HCT116 (cell line): Measurements from ENCODE around the gene COMMD9. TPM values are rescaled to one million over a fixed set of nuclear protein-coding genes. Genes with fewer than 3 reads are reported as not detected.

ENCODE experiments used
- ATAC-seq: fragments of 200-7000 bp; cut with Tn5 transposase; 2 replicates; pipeline ENCODE4 v1.9.1; 2020; ENCODE audit warnings: mild to moderate bottlenecking, moderate library complexity
- BruUV-seq: library from RNA; stranded (reverse); fragments of 400-500 nt; replicated peaks from 2 replicates; lab custom pipeline; 2021; lab: Mats Ljungman, UMichigan
- CTCF ChIA-PET: fragments of 300-600 bp; sonication (Branson Sonifier 250); formaldehyde crosslinking; loops from one replicate; lab custom pipeline; 2021; ENCODE audit warnings: antibody characterized with exemption; lab: Charles Lee
- POLR2A ChIA-PET: fragments of 300-600, 350-600 bp; sonication (Branson Sonifier 250); formaldehyde crosslinking; loops from one replicate; lab custom pipeline; 2021; ENCODE audit warnings: antibody characterized with exemption; lab: Charles Lee
- RAD21 ChIA-PET, 2 experiments: fragments of 300-600 bp; sonication (Branson Sonifier 250); formaldehyde crosslinking; loops; one replicate each; lab custom pipeline; 2023; ENCODE audit warnings: low total read pairs in 2 of 2; ENCODE audit not compliant: uncharacterized antibody in 2 of 2, unreplicated experiment in 2 of 2, low non-redundant PET in 1 of 2; lab: Charles Lee
- DNase-seq: peaks from one replicate; pipeline ENCODE4 v3.0.0-alpha.2; 2010; ENCODE audit warnings: low read depth, low spot score
- H2AFZ ChIP-seq: fragments of 200-600 bp; shearing (Covaris generic), sonication (generic); 2 replicates; pipeline ENCODE4 v1.6.1; 2017; ENCODE audit warnings: low read depth, mixed run types, mixed read lengths, antibody characterized with exemption, low read length; ENCODE audit not compliant: poor library complexity, severe bottlenecking
- H3K27ac ChIP-seq: 2 replicates; pipeline ENCODE4 v1.5.1; 2012; ENCODE audit warnings: low read depth, low read length
- H3K27me3 ChIP-seq: fragments of 200-600 bp; sonication (generic); 2 replicates; pipeline ENCODE4 v1.6.1; 2016; ENCODE audit warnings: mixed run types, low read length, mixed read lengths; ENCODE audit not compliant: insufficient read depth
- H3K36me3 ChIP-seq, 2 experiments: fragments of 200-500 bp in 1 of 2; fragments of 200-600 bp in 1 of 2; sonication (Bioruptor generic) in 1 of 2; sonication (generic) in 1 of 2; 2 replicates each; pipeline versions ENCODE4 v1.5.1 to v1.6.1; 2014 to 2016; ENCODE audit warnings: low read length in 2 of 2, inconsistent platforms in 1 of 2, mixed read lengths in 1 of 2, mixed run types in 1 of 2; ENCODE audit not compliant: insufficient read depth in 2 of 2, control insufficient read depth in 1 of 2
- H3K4me1 ChIP-seq, 2 experiments: fragments of 200-600 bp in 1 of 2; sonication (generic) in 1 of 2; 2 replicates each; pipeline versions ENCODE4 v1.5.1 to v1.6.1; 2012 to 2017; ENCODE audit warnings: low read length in 2 of 2, inconsistent platforms in 1 of 2, mild to moderate bottlenecking in 1 of 2, mixed read lengths in 1 of 2, mixed run types in 1 of 2, moderate library complexity in 1 of 2; ENCODE audit not compliant: insufficient read depth in 2 of 2, control insufficient read depth in 1 of 2
- H3K4me2 ChIP-seq: fragments of 200-600 bp; sonication (generic); 2 replicates; pipeline ENCODE4 v1.6.1; 2017; ENCODE audit warnings: mixed run types, low read length, mixed read lengths
- H3K4me3 ChIP-seq, 2 experiments: fragments of 200-600 bp in 1 of 2; sonication (generic) in 1 of 2; replicated peaks in 1 of 2; 2 replicates each; pipeline ENCODE4 v1.5.1; 2011 to 2016; ENCODE audit warnings: low read length in 2 of 2, control low read depth in 1 of 2, low read depth in 1 of 2, mild to moderate bottlenecking in 1 of 2, mixed read lengths in 1 of 2, mixed run types in 1 of 2
- H3K79me2 ChIP-seq: fragments of 200-600 bp; sonication (generic); 2 replicates; pipeline ENCODE4 v1.6.1; 2017; ENCODE audit warnings: mild to moderate bottlenecking, mixed run types, low read length, moderate library complexity, mixed read lengths; ENCODE audit not compliant: insufficient read depth
- H3K9ac ChIP-seq: fragments of 200-600 bp; sonication (generic); 2 replicates; pipeline ENCODE4 v1.6.1; 2016; ENCODE audit warnings: low read length, mixed read lengths
- H3K9me2 ChIP-seq: fragments of 200-600 bp; sonication (generic), shearing (Covaris generic); 2 replicates; pipeline ENCODE4 v1.6.1; 2017; ENCODE audit warnings: mixed run types, mild to moderate bottlenecking, moderate library complexity; ENCODE audit not compliant: insufficient read depth
- H3K9me3 ChIP-seq, 2 experiments: fragments of 200-500 bp in 1 of 2; fragments of 200-600 bp in 1 of 2; sonication (Bioruptor generic) in 1 of 2; sonication (generic) in 1 of 2; 2 replicates each; pipeline ENCODE4 v1.6.1; 2014 to 2017; ENCODE audit warnings: low read length in 2 of 2, mixed read lengths in 2 of 2, inconsistent platforms in 1 of 2, low read depth in 1 of 2, mild to moderate bottlenecking in 1 of 2, mixed run types in 1 of 2, moderate library complexity in 1 of 2; ENCODE audit not compliant: control insufficient read depth in 1 of 2, insufficient read depth in 1 of 2
- H4K20me1 ChIP-seq: fragments of 200-600 bp; sonication (generic), shearing (Covaris generic); 2 replicates; pipeline ENCODE4 v1.6.1; 2017; ENCODE audit warnings: mixed run types, mild to moderate bottlenecking, moderate library complexity; ENCODE audit not compliant: insufficient read depth
- CBX3 ChIP-seq: IDR thresholded peaks from 2 replicates; pipeline ENCODE4 v1.6.1; 2012; ENCODE audit warnings: low read depth
- CEBPB ChIP-seq: IDR thresholded peaks from 2 replicates; pipeline ENCODE4 v1.6.1; 2012; ENCODE audit warnings: low read depth
- EGR1 ChIP-seq: IDR thresholded peaks from 2 replicates; pipeline ENCODE4 v1.6.1; 2012; ENCODE audit warnings: low read depth
- ELF1 ChIP-seq: IDR thresholded peaks from 2 replicates; pipeline ENCODE4 v1.6.1; 2012; ENCODE audit warnings: low read depth, borderline replicate concordance
- EZH2 ChIP-seq: fragments of 200-600 bp; sonication (generic); IDR thresholded peaks from 2 replicates; pipeline ENCODE4 v1.6.1; 2017; ENCODE audit warnings: antibody characterized with exemption, mixed run types
- FOSL1 ChIP-seq: IDR thresholded peaks from 2 replicates; pipeline ENCODE4 v1.6.1; 2012; ENCODE audit warnings: low read depth
- JUND ChIP-seq: IDR thresholded peaks from 2 replicates; pipeline ENCODE4 v1.6.1; 2012
- POLR2A ChIP-seq: IDR thresholded peaks from 2 replicates; pipeline ENCODE4 v1.7.0; 2011; ENCODE audit warnings: borderline replicate concordance; ENCODE audit not compliant: insufficient read depth, insufficient read length; ENCODE audit errors: extremely low read depth
- POLR2AphosphoS5 ChIP-seq: IDR thresholded peaks from 2 replicates; pipeline ENCODE4 v1.6.1; 2011; ENCODE audit warnings: mild to moderate bottlenecking, low read depth, low read length, moderate library complexity
- SIN3A ChIP-seq: IDR thresholded peaks from 2 replicates; pipeline ENCODE4 v1.6.1; 2012; ENCODE audit warnings: low read depth
- SP1 ChIP-seq: IDR thresholded peaks from 2 replicates; pipeline ENCODE4 v1.6.1; 2012; ENCODE audit warnings: low read depth
- TCF7L2 ChIP-seq: IDR thresholded peaks from 2 replicates; pipeline ENCODE4 v1.7.0; 2011; ENCODE audit warnings: borderline replicate concordance, inconsistent platforms; ENCODE audit not compliant: insufficient read depth, insufficient read length; ENCODE audit errors: extremely low read depth
- ZFX ChIP-seq: fragments of 450-650 bp; IDR thresholded peaks from 2 replicates; pipeline ENCODE4 v1.6.1; 2017
- ZNF274 ChIP-seq: fragments of 200-500 bp; sonication (Bioruptor generic); IDR thresholded peaks from 2 replicates; pipeline ENCODE4 v1.6.1; 2014; ENCODE audit warnings: mild to moderate bottlenecking, low read depth, low read length, inconsistent platforms
- intact Hi-C: fragments of 100-400 bp; cut with micrococcal nuclease; formaldehyde crosslinking; loops from 2 replicates; pipeline ENCODE4 v1.10.0; 2022
- total RNA-seq: library from RNA; stranded (reverse); gene quantifications from one replicate; pipeline ENCODE4 v1.2.1, GENCODE V29; 2021; ENCODE audit not compliant: unreplicated experiment
- TF ChIP-seq, protein P1 (sequence below): IDR thresholded peaks from 2 replicates; pipeline ENCODE4 v1.6.1; 2011; ENCODE audit warnings: mild to moderate bottlenecking, low read length, moderate library complexity; ENCODE audit not compliant: insufficient replicate concordance; ENCODE audit errors: extremely low read depth
- TF ChIP-seq, protein P2 (sequence below): IDR thresholded peaks from 2 replicates; pipeline ENCODE4 v1.6.1; 2012
- TF ChIP-seq, protein P3 (sequence below): IDR thresholded peaks from 2 replicates; pipeline ENCODE4 v1.6.1; 2012; ENCODE audit warnings: low read depth
- TF ChIP-seq, protein P4 (sequence below), 3 experiments: fragments of 200-600 bp in 1 of 3; sonication (generic) in 1 of 3; IDR thresholded peaks in 2 of 3; conservative IDR thresholded peaks in 1 of 3; 2 replicates each; pipeline ENCODE4 v1.5.1; 2012 to 2017; ENCODE audit warnings: low read depth in 2 of 3, low read length in 2 of 3, antibody characterized with exemption in 1 of 3, borderline replicate concordance in 1 of 3, control low read depth in 1 of 3, mild to moderate bottlenecking in 1 of 3, mixed read lengths in 1 of 3, mixed run types in 1 of 3, moderate library complexity in 1 of 3; ENCODE audit not compliant: insufficient read depth in 1 of 3
- TF ChIP-seq, protein P5 (sequence below): IDR thresholded peaks from 2 replicates; pipeline ENCODE4 v1.6.1; 2012

The COMMD9 gene
- total RNA-seq, 1 experiment from 2014 or later, result 33.3 TPM

DNA sequence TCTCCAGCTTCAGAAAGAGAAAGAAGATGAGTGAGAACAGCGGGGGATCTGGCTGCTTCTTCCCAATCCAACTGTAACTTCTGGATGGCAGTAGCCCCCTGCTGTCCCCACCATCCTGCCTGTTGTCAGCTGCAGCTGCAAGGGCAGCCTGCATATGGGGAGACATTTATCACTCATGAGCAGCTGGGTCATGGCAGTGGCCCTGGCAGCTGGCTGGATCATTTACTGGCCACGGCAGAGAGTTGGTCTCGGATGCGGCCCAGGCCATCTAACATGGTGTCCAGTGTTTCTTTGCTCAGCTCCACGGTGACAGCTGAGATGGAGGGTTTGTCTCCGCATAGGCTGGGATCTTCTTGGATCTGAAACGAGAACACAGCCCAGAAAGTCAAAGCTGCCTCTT, 14.8 kb downstream of the COMMD9 start:
- H3K27me3 ChIP-seq, result no peaks in the 10 kb centered on the region
- H3K4me2 ChIP-seq, result no peak overlapping the region
- no peaks in the 10 kb centered on the region for H3K36me3 ChIP-seq
- POLR2A ChIA-PET, result no interaction called here
- no peak overlapping the region for H3K4me3 ChIP-seq
- DNase-seq, result no peak
- intact Hi-C loops, result no loop called here
- ATAC-seq, result no peak
- no peaks in the 10 kb centered on the region for H4K20me1 ChIP-seq
- no peaks in the 10 kb centered on the region for H3K9me3 ChIP-seq
- H3K9me2 ChIP-seq, result no peaks in the 10 kb centered on the region
- H2AFZ ChIP-seq, result no peak overlapping the region
- H3K4me1 ChIP-seq, result no peaks in the 10 kb centered on the region
- CTCF ChIA-PET, result interaction anchor here (1.3 to 2.3 kb wide), 4 partner anchors 8 to 452 kb away, joined by 4 to 7 read pairs (median 6); no protein-coding TSS in a partner anchor
- TF ChIP-seq, protein P1, sequence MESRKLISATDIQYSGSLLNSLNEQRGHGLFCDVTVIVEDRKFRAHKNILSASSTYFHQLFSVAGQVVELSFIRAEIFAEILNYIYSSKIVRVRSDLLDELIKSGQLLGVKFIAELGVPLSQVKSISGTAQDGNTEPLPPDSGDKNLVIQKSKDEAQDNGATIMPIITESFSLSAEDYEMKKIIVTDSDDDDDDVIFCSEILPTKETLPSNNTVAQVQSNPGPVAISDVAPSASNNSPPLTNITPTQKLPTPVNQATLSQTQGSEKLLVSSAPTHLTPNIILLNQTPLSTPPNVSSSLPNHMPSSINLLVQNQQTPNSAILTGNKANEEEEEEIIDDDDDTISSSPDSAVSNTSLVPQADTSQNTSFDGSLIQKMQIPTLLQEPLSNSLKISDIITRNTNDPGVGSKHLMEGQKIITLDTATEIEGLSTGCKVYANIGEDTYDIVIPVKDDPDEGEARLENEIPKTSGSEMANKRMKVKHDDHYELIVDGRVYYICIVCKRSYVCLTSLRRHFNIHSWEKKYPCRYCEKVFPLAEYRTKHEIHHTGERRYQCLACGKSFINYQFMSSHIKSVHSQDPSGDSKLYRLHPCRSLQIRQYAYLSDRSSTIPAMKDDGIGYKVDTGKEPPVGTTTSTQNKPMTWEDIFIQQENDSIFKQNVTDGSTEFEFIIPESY, result no peak
- TF ChIP-seq SIN3A, result no peak
- TF ChIP-seq CEBPB, result no peak
- TF ChIP-seq EGR1, result no peak
- no peak for TF ChIP-seq ZNF274
- TF ChIP-seq ELF1, result no peak
- TF ChIP-seq FOSL1, result no peak
- TF ChIP-seq CBX3, result no peak
- TF ChIP-seq ZFX, result no peak
- TF ChIP-seq, protein P2, sequence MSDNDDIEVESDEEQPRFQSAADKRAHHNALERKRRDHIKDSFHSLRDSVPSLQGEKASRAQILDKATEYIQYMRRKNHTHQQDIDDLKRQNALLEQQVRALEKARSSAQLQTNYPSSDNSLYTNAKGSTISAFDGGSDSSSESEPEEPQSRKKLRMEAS, result no peak
- TF ChIP-seq TCF7L2, result no peak
- TF ChIP-seq JUND, result no peak
- TF ChIP-seq, protein P3, sequence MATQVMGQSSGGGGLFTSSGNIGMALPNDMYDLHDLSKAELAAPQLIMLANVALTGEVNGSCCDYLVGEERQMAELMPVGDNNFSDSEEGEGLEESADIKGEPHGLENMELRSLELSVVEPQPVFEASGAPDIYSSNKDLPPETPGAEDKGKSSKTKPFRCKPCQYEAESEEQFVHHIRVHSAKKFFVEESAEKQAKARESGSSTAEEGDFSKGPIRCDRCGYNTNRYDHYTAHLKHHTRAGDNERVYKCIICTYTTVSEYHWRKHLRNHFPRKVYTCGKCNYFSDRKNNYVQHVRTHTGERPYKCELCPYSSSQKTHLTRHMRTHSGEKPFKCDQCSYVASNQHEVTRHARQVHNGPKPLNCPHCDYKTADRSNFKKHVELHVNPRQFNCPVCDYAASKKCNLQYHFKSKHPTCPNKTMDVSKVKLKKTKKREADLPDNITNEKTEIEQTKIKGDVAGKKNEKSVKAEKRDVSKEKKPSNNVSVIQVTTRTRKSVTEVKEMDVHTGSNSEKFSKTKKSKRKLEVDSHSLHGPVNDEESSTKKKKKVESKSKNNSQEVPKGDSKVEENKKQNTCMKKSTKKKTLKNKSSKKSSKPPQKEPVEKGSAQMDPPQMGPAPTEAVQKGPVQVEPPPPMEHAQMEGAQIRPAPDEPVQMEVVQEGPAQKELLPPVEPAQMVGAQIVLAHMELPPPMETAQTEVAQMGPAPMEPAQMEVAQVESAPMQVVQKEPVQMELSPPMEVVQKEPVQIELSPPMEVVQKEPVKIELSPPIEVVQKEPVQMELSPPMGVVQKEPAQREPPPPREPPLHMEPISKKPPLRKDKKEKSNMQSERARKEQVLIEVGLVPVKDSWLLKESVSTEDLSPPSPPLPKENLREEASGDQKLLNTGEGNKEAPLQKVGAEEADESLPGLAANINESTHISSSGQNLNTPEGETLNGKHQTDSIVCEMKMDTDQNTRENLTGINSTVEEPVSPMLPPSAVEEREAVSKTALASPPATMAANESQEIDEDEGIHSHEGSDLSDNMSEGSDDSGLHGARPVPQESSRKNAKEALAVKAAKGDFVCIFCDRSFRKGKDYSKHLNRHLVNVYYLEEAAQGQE, result no peak
- no peak for TF ChIP-seq POLR2AphosphoS5
- TF ChIP-seq, protein P4, sequence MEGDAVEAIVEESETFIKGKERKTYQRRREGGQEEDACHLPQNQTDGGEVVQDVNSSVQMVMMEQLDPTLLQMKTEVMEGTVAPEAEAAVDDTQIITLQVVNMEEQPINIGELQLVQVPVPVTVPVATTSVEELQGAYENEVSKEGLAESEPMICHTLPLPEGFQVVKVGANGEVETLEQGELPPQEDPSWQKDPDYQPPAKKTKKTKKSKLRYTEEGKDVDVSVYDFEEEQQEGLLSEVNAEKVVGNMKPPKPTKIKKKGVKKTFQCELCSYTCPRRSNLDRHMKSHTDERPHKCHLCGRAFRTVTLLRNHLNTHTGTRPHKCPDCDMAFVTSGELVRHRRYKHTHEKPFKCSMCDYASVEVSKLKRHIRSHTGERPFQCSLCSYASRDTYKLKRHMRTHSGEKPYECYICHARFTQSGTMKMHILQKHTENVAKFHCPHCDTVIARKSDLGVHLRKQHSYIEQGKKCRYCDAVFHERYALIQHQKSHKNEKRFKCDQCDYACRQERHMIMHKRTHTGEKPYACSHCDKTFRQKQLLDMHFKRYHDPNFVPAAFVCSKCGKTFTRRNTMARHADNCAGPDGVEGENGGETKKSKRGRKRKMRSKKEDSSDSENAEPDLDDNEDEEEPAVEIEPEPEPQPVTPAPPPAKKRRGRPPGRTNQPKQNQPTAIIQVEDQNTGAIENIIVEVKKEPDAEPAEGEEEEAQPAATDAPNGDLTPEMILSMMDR (IDR thresholded peaks at IDR 0.05 in 2 of 3, conservative IDR thresholded peaks at IDR 0.05 in 1 of 3; ENCODE audit: borderline replicate concordance in 1 of 3, insufficient read depth in 1 of 3, low read depth in 2 of 3, low read length in 2 of 3), result no peak
- TF ChIP-seq POLR2A, result no peak
- TF ChIP-seq EZH2, result no peak
- no peak for TF ChIP-seq SP1
- TF ChIP-seq, protein P5, sequence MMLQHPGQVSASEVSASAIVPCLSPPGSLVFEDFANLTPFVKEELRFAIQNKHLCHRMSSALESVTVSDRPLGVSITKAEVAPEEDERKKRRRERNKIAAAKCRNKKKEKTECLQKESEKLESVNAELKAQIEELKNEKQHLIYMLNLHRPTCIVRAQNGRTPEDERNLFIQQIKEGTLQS, result no peak
- BruUV-seq, result no TSS peak
- no peaks in the 10 kb centered on the region for H3K79me2 ChIP-seq
- H3K27ac ChIP-seq, result no peak overlapping the region
- H3K9ac ChIP-seq, result no peak overlapping the region
- RAD21 ChIA-PET, result no interaction called here
